Fibroblast of pulmonary artery (primary cell): Measurements from ENCODE around the gene PYGB.
A peak's percentile ranks its signal among the peaks of the same experiment; 100 is the strongest.

ENCODE experiments used
- DNase-seq: peaks from one replicate; pipeline ENCODE4 v3.0.0-alpha.2; 2010; ENCODE audit warnings: low read depth
- H3K4me3 ChIP-seq: replicated peaks from 2 replicates; pipeline ENCODE4 v1.5.1; 2011; ENCODE audit warnings: low read depth, mild to moderate bottlenecking, control low read depth, low read length, moderate library complexity
- TF ChIP-seq, protein P1 (sequence below): IDR thresholded peaks from 2 replicates; pipeline ENCODE4 v1.5.1; 2011; ENCODE audit warnings: mild to moderate bottlenecking, control low read depth, low read length, inconsistent platforms; ENCODE audit errors: missing control alignments

Gene PYGB

DNA sequence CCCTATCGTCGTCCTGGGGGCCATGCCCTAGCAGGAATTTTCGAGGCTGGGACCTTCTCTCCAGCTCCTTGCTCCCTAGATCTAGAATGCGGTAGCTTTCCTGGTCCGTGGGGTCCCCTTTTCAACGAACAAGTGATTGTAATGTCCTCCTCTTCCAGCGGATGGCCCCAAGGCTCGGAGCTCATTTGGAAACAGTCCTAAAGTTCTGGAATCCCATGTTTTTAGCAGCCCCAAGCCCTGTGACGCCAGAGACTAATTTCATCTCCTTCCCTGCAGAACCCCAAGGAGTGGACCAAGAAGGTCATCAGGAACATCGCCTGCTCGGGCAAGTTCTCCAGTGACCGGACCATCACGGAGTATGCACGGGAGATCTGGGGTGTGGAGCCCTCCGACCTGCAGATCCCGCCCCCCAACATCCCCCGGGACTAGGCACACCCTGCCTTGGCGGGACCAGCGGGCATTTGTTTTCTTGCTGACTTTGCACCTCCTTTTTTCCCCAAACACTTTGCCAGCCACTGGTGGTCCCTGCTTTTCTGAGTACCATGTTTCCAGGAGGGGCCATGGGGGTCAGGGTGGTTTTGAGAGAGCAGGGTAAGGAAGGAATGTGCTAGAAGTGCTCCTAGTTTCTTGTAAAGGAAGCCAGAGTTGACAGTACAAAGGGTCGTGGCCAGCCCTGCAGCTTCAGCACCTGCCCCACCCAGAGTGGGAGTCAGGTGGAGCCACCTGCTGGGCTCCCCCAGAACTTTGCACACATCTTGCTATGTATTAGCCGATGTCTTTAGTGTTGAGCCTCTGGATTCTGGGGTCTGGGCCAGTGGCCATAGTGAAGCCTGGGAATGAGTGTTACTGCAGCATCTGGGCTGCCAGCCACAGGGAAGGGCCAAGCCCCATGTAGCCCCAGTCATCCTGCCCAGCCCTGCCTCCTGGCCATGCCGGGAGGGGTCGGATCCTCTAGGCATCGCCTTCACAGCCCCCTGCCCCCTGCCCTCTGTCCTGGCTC is 48.5 kb downstream of the PYGB start:
- TF ChIP-seq, protein P1, sequence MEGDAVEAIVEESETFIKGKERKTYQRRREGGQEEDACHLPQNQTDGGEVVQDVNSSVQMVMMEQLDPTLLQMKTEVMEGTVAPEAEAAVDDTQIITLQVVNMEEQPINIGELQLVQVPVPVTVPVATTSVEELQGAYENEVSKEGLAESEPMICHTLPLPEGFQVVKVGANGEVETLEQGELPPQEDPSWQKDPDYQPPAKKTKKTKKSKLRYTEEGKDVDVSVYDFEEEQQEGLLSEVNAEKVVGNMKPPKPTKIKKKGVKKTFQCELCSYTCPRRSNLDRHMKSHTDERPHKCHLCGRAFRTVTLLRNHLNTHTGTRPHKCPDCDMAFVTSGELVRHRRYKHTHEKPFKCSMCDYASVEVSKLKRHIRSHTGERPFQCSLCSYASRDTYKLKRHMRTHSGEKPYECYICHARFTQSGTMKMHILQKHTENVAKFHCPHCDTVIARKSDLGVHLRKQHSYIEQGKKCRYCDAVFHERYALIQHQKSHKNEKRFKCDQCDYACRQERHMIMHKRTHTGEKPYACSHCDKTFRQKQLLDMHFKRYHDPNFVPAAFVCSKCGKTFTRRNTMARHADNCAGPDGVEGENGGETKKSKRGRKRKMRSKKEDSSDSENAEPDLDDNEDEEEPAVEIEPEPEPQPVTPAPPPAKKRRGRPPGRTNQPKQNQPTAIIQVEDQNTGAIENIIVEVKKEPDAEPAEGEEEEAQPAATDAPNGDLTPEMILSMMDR = peak; percentile 35
- no peak overlapping the region for H3K4me3 ChIP-seq
- DNase-seq = no peak

DNA sequence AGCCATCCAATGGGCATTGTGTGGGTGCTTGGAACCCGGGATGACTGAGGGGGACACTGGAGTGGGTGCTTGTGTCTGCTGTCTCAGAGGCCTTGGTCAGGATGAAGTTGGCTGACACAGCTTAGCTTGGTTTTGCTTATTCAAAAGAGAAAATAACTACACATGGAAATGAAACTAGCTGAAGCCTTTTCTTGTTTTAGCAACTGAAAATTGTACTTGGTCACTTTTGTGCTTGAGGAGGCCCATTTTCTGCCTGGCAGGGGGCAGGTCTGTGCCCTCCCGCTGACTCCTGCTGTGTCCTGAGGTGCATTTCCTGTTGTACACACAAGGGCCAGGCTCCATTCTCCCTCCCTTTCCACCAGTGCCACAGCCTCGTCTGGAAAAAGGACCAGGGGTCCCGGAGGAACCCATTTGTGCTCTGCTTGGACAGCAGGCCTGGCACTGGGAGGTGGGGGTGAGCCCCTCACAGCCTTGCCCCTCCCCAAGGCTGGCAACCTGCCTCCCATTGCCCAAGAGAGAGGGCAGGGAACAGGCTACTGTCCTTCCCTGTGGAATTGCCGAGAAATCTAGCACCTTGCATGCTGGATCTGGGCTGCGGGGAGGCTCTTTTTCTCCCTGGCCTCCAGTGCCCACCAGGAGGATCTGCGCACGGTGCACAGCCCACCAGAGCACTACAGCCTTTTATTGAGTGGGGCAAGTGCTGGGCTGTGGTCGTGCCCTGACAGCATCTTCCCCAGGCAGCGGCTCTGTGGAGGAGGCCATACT is 49.4 kb downstream of the PYGB start:
- TF ChIP-seq, protein P1 = no peak

DNA sequence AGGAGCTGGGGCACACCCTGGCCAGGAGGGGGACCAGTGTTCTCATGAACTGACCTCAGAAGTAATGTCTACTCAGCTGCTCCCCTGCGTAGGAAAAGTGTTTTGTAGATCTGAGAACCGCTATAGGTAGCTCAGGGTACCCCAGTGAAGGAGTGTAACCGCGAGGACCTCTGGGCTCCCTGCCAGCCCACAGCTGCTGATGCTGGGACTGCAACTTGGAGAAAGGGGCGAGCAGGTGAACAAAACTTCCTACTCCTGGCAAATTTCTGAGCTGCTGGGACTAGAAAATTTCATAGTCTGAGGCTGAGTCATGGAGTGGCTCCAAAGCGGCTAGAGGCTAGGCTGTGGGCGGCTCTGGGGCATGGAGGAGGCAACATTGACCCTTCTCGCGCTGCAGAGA is 51.9 kb downstream of the PYGB start:
- H3K4me3 ChIP-seq = no peak overlapping the region
- TF ChIP-seq, protein P1 = no peak
- DNase-seq = no peak

More for the DNA sequence above, 49.4 kb downstream of the PYGB start:
- no peak overlapping the region for H3K4me3 ChIP-seq
- no peak for DNase-seq

DNA sequence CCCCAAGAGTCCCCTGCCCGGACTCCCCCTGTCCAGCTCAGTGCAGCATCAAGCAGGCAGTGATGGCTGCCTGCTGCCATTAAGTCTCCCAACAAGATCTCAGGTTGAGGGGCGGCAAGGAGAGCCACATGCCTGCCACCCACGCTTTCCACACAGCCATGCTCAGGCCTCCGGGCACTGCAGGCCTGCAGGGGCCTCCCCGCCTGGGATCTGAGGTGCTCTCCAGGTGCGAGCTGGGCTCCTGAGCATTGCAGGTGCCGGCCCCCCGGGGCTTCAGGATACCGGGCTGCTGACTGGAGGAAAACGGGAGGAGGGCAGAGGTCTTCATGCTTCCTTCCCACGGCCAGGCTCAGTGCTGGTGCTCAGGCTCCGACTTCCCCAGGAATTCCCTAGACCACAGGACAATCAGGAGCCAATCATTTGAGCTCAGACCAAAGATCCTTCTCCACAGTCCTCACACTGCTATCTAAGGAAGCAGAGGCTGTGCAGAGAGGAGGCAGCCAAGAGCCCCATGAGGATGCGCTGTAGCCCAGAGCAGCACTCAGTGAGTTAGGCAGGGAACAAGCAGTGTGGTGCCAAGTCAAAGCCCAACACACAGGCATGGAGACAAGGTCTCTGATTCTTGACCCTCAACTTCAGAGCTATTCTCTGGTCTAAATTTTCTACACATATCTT is 52.7 kb downstream of the PYGB start:
- TF ChIP-seq, protein P1 = no peak
- DNase-seq = no peak
- H3K4me3 ChIP-seq = no peak overlapping the region

DNA sequence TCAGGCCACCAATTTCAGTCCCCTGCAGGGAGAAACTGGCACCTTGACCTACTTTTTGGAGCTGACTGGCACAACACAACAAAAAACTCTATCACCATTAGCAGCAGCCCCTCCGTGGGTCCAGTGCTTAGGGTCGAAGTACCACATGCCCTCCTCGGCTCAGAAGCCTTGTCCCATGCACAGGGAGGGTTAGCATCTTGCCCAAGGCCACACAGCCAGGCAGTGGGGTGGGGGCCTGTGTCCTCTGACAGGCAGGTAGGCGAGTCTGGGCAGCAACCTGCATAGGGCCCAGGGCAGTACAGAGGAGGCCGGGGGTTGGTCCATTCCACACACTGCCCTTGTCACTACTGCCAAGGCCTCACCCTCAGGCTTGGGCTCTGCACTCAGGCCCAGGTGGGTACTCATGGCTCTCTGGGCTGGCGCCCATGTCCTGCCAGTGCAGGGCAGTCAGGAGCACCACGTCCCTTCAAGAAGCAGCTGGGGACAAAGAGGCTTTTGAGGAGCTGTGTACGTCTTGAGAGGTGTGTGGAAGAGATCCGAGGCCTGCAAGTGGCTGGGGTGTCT is 53.6 kb downstream of the PYGB start:
- TF ChIP-seq, protein P1 = no peak

DNA sequence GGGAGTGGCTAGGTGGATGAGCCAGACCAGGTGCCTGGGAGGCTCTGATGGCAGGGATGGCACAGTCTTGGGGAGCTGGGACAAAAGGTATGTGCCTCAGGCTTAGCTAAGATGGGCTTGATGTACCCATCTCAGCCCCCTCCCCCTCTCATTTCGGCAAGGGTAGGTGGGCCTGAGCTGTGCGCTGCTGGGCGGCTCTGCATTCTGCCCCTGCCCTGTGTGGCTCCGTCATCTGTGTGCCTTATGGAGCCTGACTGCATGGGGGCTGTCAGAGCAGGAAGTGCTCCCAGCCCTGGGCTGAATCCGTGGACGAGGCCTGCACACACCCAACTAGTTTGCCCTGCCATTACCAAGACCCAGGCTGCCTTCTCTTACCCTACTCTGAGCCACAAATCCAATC is 54.7 kb downstream of the PYGB start:
- no peak for DNase-seq
- TF ChIP-seq, protein P1 = no peak

More for the DNA sequence above, 53.6 kb downstream of the PYGB start:
- no peak for DNase-seq
- H3K4me3 ChIP-seq = no peak overlapping the region

More for the DNA sequence above, 54.7 kb downstream of the PYGB start:
- H3K4me3 ChIP-seq = no peak overlapping the region
